Activated B cell treated with CpG ODN at 0.5 μM for 24 hours (primary cell): ENCODE measurements around the gene NPPA. TPM values are rescaled to one million over a fixed set of nuclear protein-coding genes. Genes with fewer than 3 reads are reported as not detected.

Source experiments
- ATAC-seq: fragments of 200-7000 bp; cut with Tn5 transposase; one replicate; pipeline ENCODE4 v1.10.0; 2021; ENCODE audit warnings: low read depth, mild to moderate bottlenecking, moderate library complexity
- CTCF ChIA-PET: fragments of 350-600 bp; sonication (Branson Sonifier 250); formaldehyde crosslinking; loops from one replicate; lab custom pipeline; 2021; ENCODE audit warnings: antibody characterized with exemption; lab: Charles Lee
- POLR2A ChIA-PET: fragments of 350-600 bp; sonication (Branson Sonifier 250); formaldehyde crosslinking; loops from one replicate; lab custom pipeline; 2021; ENCODE audit warnings: antibody characterized with exemption; lab: Charles Lee
- DNase-seq: peaks from one replicate; pipeline ENCODE4 v3.0.0; 2022
- H3K27ac Mint-ChIP-seq: one replicate; pipeline ENCODE4 v1.8.0; 2020; ENCODE audit warnings: mixed read lengths
- H3K27me3 Mint-ChIP-seq: one replicate; pipeline ENCODE4 v1.8.0; 2021; ENCODE audit warnings: mixed read lengths
- H3K36me3 Mint-ChIP-seq: one replicate; pipeline ENCODE4 v1.8.0; 2021; ENCODE audit warnings: low read depth, mixed read lengths
- H3K4me1 Mint-ChIP-seq: one replicate; pipeline ENCODE4 v1.8.0; 2021; ENCODE audit warnings: mixed read lengths
- H3K4me3 Mint-ChIP-seq: one replicate; pipeline ENCODE4 v1.8.0; 2020; ENCODE audit warnings: mild to moderate bottlenecking, mixed read lengths
- H3K9me3 Mint-ChIP-seq: one replicate; pipeline ENCODE4 v1.8.0; 2020; ENCODE audit warnings: mixed read lengths
- intact Hi-C: fragments of 100-400 bp; cut with micrococcal nuclease; formaldehyde crosslinking; loops from one replicate; pipeline ENCODE4 v1.15.1; 2024
- total RNA-seq: library from RNA; stranded (reverse); gene quantifications from 2 replicates; pipeline ENCODE4 v1.2.3, GENCODE V29; 2022
- TF ChIP-seq, protein P1 (sequence below): fragments of 200-600 bp; IDR thresholded peaks from one replicate; pipeline ENCODE4 v1.8.0; 2022; ENCODE audit warnings: antibody characterized with exemption, mild to moderate bottlenecking

NPPA gene
- total RNA-seq, 1 donor from 2014 or later = not detected

DNA sequence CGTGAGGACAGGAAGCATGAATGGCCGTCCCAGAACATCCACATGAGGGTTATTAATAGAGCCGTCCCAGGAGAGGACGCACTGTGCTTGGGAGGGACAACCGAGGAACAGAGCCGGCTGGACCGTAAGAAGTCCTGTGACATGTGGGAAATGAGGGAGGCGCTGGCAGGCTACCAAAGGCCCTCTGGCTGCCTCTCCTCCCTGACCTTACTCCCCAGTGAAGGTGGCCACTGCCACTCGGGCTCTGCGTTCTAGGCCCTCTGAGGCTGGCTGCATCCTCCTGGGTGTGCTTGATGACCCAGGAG, 26.6 kb upstream of the NPPA start:
- DNase-seq = no peak
- no peaks in the 10 kb centered on the region for H3K36me3 Mint-ChIP-seq
- no peak overlapping the region for H3K27ac Mint-ChIP-seq
- H3K27me3 Mint-ChIP-seq = peaks cover 18% of the 10 kb centered on the region
- no peaks in the 10 kb centered on the region for H3K9me3 Mint-ChIP-seq
- H3K4me1 Mint-ChIP-seq = no peaks in the 10 kb centered on the region
- intact Hi-C loops = no loop called here
- CTCF ChIA-PET = no interaction called here
- ATAC-seq = no peak
- H3K4me3 Mint-ChIP-seq = no peak overlapping the region
- POLR2A ChIA-PET = no interaction called here
- TF ChIP-seq, protein P1, sequence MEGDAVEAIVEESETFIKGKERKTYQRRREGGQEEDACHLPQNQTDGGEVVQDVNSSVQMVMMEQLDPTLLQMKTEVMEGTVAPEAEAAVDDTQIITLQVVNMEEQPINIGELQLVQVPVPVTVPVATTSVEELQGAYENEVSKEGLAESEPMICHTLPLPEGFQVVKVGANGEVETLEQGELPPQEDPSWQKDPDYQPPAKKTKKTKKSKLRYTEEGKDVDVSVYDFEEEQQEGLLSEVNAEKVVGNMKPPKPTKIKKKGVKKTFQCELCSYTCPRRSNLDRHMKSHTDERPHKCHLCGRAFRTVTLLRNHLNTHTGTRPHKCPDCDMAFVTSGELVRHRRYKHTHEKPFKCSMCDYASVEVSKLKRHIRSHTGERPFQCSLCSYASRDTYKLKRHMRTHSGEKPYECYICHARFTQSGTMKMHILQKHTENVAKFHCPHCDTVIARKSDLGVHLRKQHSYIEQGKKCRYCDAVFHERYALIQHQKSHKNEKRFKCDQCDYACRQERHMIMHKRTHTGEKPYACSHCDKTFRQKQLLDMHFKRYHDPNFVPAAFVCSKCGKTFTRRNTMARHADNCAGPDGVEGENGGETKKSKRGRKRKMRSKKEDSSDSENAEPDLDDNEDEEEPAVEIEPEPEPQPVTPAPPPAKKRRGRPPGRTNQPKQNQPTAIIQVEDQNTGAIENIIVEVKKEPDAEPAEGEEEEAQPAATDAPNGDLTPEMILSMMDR = no peak

DNA sequence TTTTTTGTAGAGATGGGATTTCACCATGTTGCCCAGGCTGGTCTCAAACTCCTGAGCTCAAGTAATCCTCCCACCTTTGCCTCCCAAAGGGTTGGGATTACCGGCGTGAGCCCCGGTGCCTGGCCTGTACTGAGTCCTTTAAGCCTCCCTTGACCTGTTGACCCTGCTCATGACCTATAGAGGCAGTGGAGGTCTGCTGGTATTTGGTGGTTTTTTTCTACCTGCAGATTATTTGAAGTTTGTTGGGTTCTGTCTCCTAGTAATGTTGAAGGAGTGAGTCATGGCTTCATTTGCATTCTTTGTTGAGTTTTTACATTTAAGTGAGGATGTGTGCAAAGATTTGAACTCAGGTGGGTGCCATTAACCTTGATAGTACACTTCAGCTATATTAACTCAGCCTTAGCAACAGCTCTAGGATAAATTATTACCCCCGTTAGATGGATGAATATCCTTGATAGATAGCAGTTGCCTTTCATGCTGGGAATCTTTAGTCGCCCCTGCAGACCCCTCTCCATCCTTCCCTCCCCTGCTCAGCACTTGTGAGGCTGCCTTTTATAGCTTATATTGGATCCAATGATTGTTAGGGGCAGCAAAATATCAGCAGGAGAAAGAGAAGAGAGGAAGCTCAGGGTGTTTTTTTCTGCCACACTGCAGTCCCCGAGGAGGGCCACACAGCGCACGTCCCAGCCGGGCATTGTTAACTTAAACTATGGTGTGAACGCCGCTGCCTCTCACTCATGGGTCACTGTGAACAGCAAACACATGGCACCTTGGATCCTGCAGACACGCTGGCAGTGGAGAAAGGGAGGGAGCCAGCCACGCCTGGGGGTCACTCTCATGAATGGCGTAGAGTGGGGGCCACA, 26.0 kb upstream of the NPPA start:
- POLR2A ChIA-PET = no interaction called here

DNA sequence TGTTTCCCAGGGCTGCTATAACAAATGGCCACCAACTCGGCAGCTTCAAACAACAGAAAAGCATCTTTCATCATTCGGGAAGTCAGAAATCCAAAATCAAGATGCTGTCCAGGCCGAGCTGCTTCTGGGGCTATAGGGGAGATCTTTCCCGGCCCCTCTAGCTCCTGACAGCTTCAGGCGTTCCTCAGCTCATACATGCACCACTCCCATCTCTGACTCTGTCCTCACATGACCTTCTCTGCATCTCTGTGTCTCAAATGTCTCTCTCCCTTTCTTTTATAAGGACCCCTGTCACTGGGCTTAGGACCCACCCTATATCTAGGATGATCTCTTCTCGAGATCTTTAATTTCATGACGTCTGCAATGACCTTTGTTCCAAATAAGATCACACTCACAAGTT, 25.0 kb upstream of the NPPA start:
- Mint-ChIP-seq H3K27ac (no peak overlapping the region), H3K36me3 (no peaks in the 10 kb centered on the region), H3K4me3 (no peak overlapping the region), H3K9me3 (no peaks in the 10 kb centered on the region), H3K27me3 (peaks cover 20% of the 10 kb centered on the region), H3K4me1 (no peaks in the 10 kb centered on the region)
- intact Hi-C loops = no loop called here
- TF ChIP-seq, protein P1 = no peak
- ATAC-seq (no peak), DNase-seq (no peak)
- CTCF ChIA-PET = no interaction called here
- POLR2A ChIA-PET = interaction anchor here (0.9 kb wide), 1 partner anchor 38 kb away, joined by 5 read pairs; no protein-coding TSS in a partner anchor

More for the DNA sequence above, 26.0 kb upstream of the NPPA start:
- CTCF ChIA-PET = no interaction called here
- no peak for DNase-seq
- H3K27me3 Mint-ChIP-seq = peaks cover 18% of the 10 kb centered on the region
- H3K9me3 Mint-ChIP-seq = no peaks in the 10 kb centered on the region
- TF ChIP-seq, protein P1 = no peak
- ATAC-seq = no peak
- intact Hi-C loops = no loop called here
- no peaks in the 10 kb centered on the region for H3K4me1 Mint-ChIP-seq
- no peaks in the 10 kb centered on the region for H3K36me3 Mint-ChIP-seq
- no peak overlapping the region for H3K27ac Mint-ChIP-seq
- no peak overlapping the region for H3K4me3 Mint-ChIP-seq

DNA sequence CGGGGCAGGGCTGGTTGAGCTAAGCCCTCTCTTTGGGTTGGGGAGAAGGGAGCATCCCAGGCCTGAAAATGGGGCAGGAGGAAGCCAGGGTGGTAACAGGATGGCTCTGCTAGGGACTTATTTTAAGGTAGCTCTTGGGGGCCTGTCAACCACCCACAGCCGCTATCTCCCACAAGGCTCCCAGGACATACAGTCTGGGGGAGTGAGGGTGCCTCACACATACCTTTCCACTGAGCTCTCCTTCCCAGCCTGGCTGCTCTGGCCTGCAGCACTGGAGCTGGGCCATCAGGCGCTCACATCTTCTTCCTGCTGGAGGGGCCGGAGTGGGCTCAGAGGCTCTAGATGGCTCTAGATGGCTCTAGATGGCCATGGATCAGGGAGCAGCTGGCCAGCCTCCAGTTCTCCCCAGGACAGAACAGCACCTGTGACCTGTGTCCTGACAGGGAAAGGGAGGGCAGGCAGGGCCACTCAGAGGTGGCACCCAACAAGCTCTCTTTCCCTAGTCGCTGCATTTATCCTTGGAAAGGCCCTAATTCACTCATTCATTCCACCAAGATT, 22.1 kb upstream of the NPPA start:
- no peak for ATAC-seq
- ChIA-PET POLR2A (interaction anchor here (0.8 kb wide), 1 partner anchor 1654 kb away, joined by 3 read pairs; no protein-coding TSS in a partner anchor), CTCF (interaction anchor here (2.0 kb wide), 1 partner anchor 14 kb away, joined by 6 read pairs; no protein-coding TSS in a partner anchor)
- no peaks in the 10 kb centered on the region for H3K9me3 Mint-ChIP-seq
- intact Hi-C loops = no loop called here
- peaks cover 11% of the 10 kb centered on the region for H3K27me3 Mint-ChIP-seq
- H3K27ac Mint-ChIP-seq = no peak overlapping the region
- no peak for DNase-seq
- H3K36me3 Mint-ChIP-seq = no peaks in the 10 kb centered on the region
- H3K4me1 Mint-ChIP-seq = no peaks in the 10 kb centered on the region
- H3K4me3 Mint-ChIP-seq = no peak overlapping the region
- TF ChIP-seq, protein P1 = no peak

DNA sequence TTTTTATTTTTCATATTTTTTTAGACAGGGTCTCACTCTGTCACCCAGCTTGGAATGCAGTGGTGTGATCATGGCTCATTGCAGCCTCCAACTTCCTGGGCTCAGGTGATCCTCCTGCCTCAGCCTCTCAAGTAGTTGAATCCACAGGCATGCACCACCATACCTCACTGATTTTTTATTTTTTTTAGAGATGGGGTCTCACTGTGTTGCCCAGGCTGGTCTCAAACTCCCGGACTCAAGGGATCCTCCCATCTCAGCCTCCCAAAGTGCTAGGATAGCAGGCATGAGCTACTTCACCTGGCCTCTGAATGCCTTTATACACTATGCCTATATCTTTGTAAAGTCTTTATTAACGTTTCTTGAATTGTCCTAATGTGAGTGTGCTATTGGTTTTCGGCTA, 21.5 kb upstream of the NPPA start:
- TF ChIP-seq, protein P1 = no peak
- Mint-ChIP-seq H3K27ac (no peak overlapping the region), H3K36me3 (no peaks in the 10 kb centered on the region), H3K4me1 (no peaks in the 10 kb centered on the region), H3K27me3 (peaks cover 11% of the 10 kb centered on the region), H3K9me3 (no peaks in the 10 kb centered on the region), H3K4me3 (no peak overlapping the region)
- ATAC-seq = no peak
- ChIA-PET CTCF (interaction anchor here (2.0 kb wide), 1 partner anchor 13 kb away, joined by 6 read pairs; no protein-coding TSS in a partner anchor), POLR2A (no interaction called here)
- intact Hi-C loops = no loop called here
- DNase-seq = no peak
